ENCODE measurements around the gene FRMD4A. TPM values are rescaled to one million over a fixed set of nuclear protein-coding genes. Genes with fewer than 3 reads are reported as not detected.

The FRMD4A gene
- total RNA-seq, 4 donors from 2014 or later, result 27.5 to 40.4 (median 33.0) TPM

- 78 to 82% methylated on average over 8 of the region's 8 CpGs for WGBS, 2 donors
- H3K4me3 ChIP-seq (ENCODE audit: low read depth, poor library complexity, severe bottlenecking), result no peak overlapping the region
- intact Hi-C loops (cut with DNase I; ENCODE audit: low total_unique reads), result no loop called here
- no peak for DNase-seq (ENCODE audit: low spot score in 2 of 2)
- TF ChIP-seq CTCF (IDR thresholded peaks at IDR 0.05), result no peak
- no peak for TF ChIP-seq POLR2A (IDR thresholded peaks at IDR 0.05)
Observed at GRCh38 chr10:14099885-14100284, 230.8 kb downstream of the FRMD4A start.

GRCh38 chr10:14093730-14094484, 236.8 kb downstream of the FRMD4A start:
- intact Hi-C loops (cut with DNase I; ENCODE audit: low total_unique reads), result no loop called here

GRCh38 chr10:14092799-14093198, 237.9 kb downstream of the FRMD4A start:
- WGBS, 2 donors, result 92 to 96% methylated on average over 5 of the region's 5 CpGs
- DNase-seq (ENCODE audit: low spot score in 2 of 2), result no peak
- no peak for TF ChIP-seq POLR2A (IDR thresholded peaks at IDR 0.05)
- H3K4me3 ChIP-seq (ENCODE audit: low read depth, poor library complexity, severe bottlenecking), result no peak overlapping the region
- intact Hi-C loops (cut with DNase I; ENCODE audit: low total_unique reads), result no loop called here

More at GRCh38 chr10:14093730-14094484, 236.8 kb downstream of the FRMD4A start:
- DNase-seq (ENCODE audit: low spot score in 2 of 2), result no peak
- no peak for TF ChIP-seq POLR2A (IDR thresholded peaks at IDR 0.05)
- no peak for TF ChIP-seq CTCF (IDR thresholded peaks at IDR 0.05)
- no peak overlapping the region for H3K4me3 ChIP-seq (ENCODE audit: low read depth, poor library complexity, severe bottlenecking)
- WGBS, 2 donors, result 58 to 59% methylated on average over 14 of the region's 14 CpGs

- H3K4me3 ChIP-seq (ENCODE audit: low read depth, poor library complexity, severe bottlenecking), result no peak overlapping the region
- no peak for TF ChIP-seq CTCF (IDR thresholded peaks at IDR 0.05)
- TF ChIP-seq POLR2A (IDR thresholded peaks at IDR 0.05), result no peak
- 76 to 81% methylated on average over 17 of the region's 17 CpGs for WGBS, 2 donors
- intact Hi-C loops (cut with DNase I; ENCODE audit: low total_unique reads), result no loop called here
- DNase-seq (ENCODE audit: low spot score in 2 of 2), result no peak
Observed at GRCh38 chr10:14089556-14090292, 241.0 kb downstream of the FRMD4A start.

- H3K4me3 ChIP-seq (ENCODE audit: low read depth, poor library complexity, severe bottlenecking), result no peak overlapping the region
- intact Hi-C loops (cut with DNase I; ENCODE audit: low total_unique reads), result no loop called here
- no peak for DNase-seq (ENCODE audit: low spot score in 2 of 2)
- TF ChIP-seq POLR2A (IDR thresholded peaks at IDR 0.05) (no peak), CTCF (IDR thresholded peaks at IDR 0.05) (no peak)
- 91 to 92% methylated on average over 7 of the region's 7 CpGs for WGBS, 2 donors
Observed at GRCh38 chr10:14087566-14087965, 243.2 kb downstream of the FRMD4A start.

- TF ChIP-seq CTCF (IDR thresholded peaks at IDR 0.05) (no peak), POLR2A (IDR thresholded peaks at IDR 0.05) (no peak)
- intact Hi-C loops (cut with DNase I; ENCODE audit: low total_unique reads), result no loop called here
- H3K4me3 ChIP-seq (ENCODE audit: low read depth, poor library complexity, severe bottlenecking), result no peak overlapping the region
- DNase-seq (ENCODE audit: low spot score in 2 of 2), result no peak
- 75 to 76% methylated on average over 3 of the region's 3 CpGs for WGBS, 2 donors
Observed at GRCh38 chr10:14086596-14086995, 244.1 kb downstream of the FRMD4A start.
